ENCODE data around the gene A3GALT2.

- no peak for TF ChIP-seq CTCF (conservative IDR thresholded peaks at IDR 0.05; ENCODE audit: low read length)
- TF ChIP-seq EZH2phosphoT487 (IDR thresholded peaks at IDR 0.05; ENCODE audit: borderline replicate concordance), result no peak
Measured at GRCh38 chr1:33317946-33318345, 3.0 kb downstream of the A3GALT2 start.
